KMS-11 (cell line): ENCODE data around the gene TMEM119.

Experiments used
- H2AFZ ChIP-seq: fragments of 200-600 bp; sonication (generic); 2 replicates; pipeline ENCODE4 v1.6.1; 2016; ENCODE audit warnings: antibody characterized with exemption, mixed run types, low read depth
- H3K27ac ChIP-seq: fragments of 200-600 bp; sonication (generic); 2 replicates; pipeline ENCODE4 v1.6.1; 2016; ENCODE audit warnings: mild to moderate bottlenecking, mixed run types
- H3K27me3 ChIP-seq: fragments of 200-600 bp; sonication (generic); 2 replicates; pipeline ENCODE4 v1.6.1; 2017; ENCODE audit warnings: mild to moderate bottlenecking, low read depth, mixed run types, moderate library complexity; ENCODE audit not compliant: insufficient read depth
- H3K36me3 ChIP-seq: fragments of 200-600 bp; sonication (generic); 2 replicates; pipeline ENCODE4 v1.6.1; 2017; ENCODE audit warnings: mild to moderate bottlenecking, mixed run types; ENCODE audit not compliant: insufficient read depth
- H3K4me1 ChIP-seq: fragments of 200-600 bp; sonication (generic); 2 replicates; pipeline ENCODE4 v1.6.1; 2016; ENCODE audit warnings: mild to moderate bottlenecking, low read depth, mixed run types; ENCODE audit not compliant: poor library complexity, severe bottlenecking
- H3K4me2 ChIP-seq: fragments of 200-600 bp; sonication (generic); 2 replicates; pipeline ENCODE4 v1.7.0; 2016; ENCODE audit warnings: mild to moderate bottlenecking, mixed run types
- H3K4me3 ChIP-seq: fragments of 200-600 bp; sonication (generic); IDR thresholded peaks from 2 replicates; pipeline ENCODE4 v1.6.1; 2017; ENCODE audit warnings: low read depth, low read length, mixed read lengths; ENCODE audit not compliant: insufficient read depth
- H3K79me2 ChIP-seq: fragments of 200-600 bp; sonication (generic); 2 replicates; pipeline ENCODE4 v1.6.1; 2016; ENCODE audit warnings: low read depth, mixed run types; ENCODE audit not compliant: insufficient read depth
- H3K9ac ChIP-seq: fragments of 200-600 bp; sonication (generic); 2 replicates; pipeline ENCODE4 v1.6.1; 2016; ENCODE audit warnings: mild to moderate bottlenecking, mixed run types
- H4K20me1 ChIP-seq: fragments of 200-600 bp; sonication (generic); 2 replicates; pipeline ENCODE4 v1.6.1; 2016; ENCODE audit warnings: mild to moderate bottlenecking, mixed run types; ENCODE audit not compliant: insufficient read depth
- CTCF ChIP-seq: fragments of 200-600 bp; sonication (generic); conservative IDR thresholded peaks from 2 replicates; pipeline ENCODE4 v1.6.1; 2017; ENCODE audit warnings: low read depth, mild to moderate bottlenecking, antibody characterized with exemption, low read length, moderate library complexity, mixed read lengths

TMEM119 gene

GRCh38 chr12:108567406-108568337, 30.2 kb downstream of the TMEM119 start:
- Histone ChIP-seq H3K36me3 (no peaks in the 10 kb centered on the region), H3K79me2 (peaks cover 17% of the 10 kb centered on the region; the same call in 1 of the 2 replicates), H3K9ac (peak overlapping the region; percentile 51; the same call in 1 of the 2 replicates), H3K27me3 (no peaks in the 10 kb centered on the region), H3K4me1 (peaks cover 88% of the 10 kb centered on the region), H2AFZ (no peak overlapping the region), H3K27ac (peak overlapping the region; percentile 94), H3K4me3 (no peak overlapping the region), H4K20me1 (no peaks in the 10 kb centered on the region), H3K4me2 (peak overlapping the region; percentile 99)
- TF ChIP-seq CTCF = no peak

- H3K4me2 ChIP-seq = peak overlapping the region; percentile 99
- H3K27me3 ChIP-seq = no peaks in the 10 kb centered on the region
- peaks cover 19% of the 10 kb centered on the region; the same call in 1 of the 2 replicates for H3K79me2 ChIP-seq
- no peak overlapping the region for H2AFZ ChIP-seq
- peak overlapping the region; percentile 51; the same call in 1 of the 2 replicates for H3K9ac ChIP-seq
- no peaks in the 10 kb centered on the region for H3K36me3 ChIP-seq
- no peak for TF ChIP-seq CTCF
- H3K4me1 ChIP-seq = peaks cover 76% of the 10 kb centered on the region
- no peaks in the 10 kb centered on the region for H4K20me1 ChIP-seq
- no peak overlapping the region for H3K4me3 ChIP-seq
- peak overlapping the region; percentile 94 for H3K27ac ChIP-seq
These were observed 31.4 kb downstream of the TMEM119 start for GRCh38 chr12:108566452-108566851.

GRCh38 chr12:108565976-108566375, 31.9 kb downstream of the TMEM119 start:
- no peak for TF ChIP-seq CTCF
- Histone ChIP-seq H3K4me2 (peak overlapping the region; percentile 99), H3K4me1 (peaks cover 71% of the 10 kb centered on the region), H3K4me3 (no peak overlapping the region), H4K20me1 (no peaks in the 10 kb centered on the region), H3K27me3 (no peaks in the 10 kb centered on the region), H3K9ac (peak overlapping the region; percentile 51; the same call in 1 of the 2 replicates), H3K27ac (peak overlapping the region; percentile 94), H3K79me2 (peaks cover 19% of the 10 kb centered on the region; the same call in 1 of the 2 replicates), H3K36me3 (no peaks in the 10 kb centered on the region), H2AFZ (no peak overlapping the region)

GRCh38 chr12:108565146-108565545, 32.7 kb downstream of the TMEM119 start:
- H3K9ac ChIP-seq = peak overlapping the region; percentile 51; the same call in 1 of the 2 replicates
- peak overlapping the region; percentile 94 for H3K27ac ChIP-seq
- H3K4me3 ChIP-seq = no peak overlapping the region
- H3K4me2 ChIP-seq = peak overlapping the region; percentile 99
- H3K36me3 ChIP-seq = no peaks in the 10 kb centered on the region
- peaks cover 63% of the 10 kb centered on the region for H3K4me1 ChIP-seq
- H3K79me2 ChIP-seq = peaks cover 23% of the 10 kb centered on the region; the same call in 1 of the 2 replicates
- no peaks in the 10 kb centered on the region for H4K20me1 ChIP-seq
- H2AFZ ChIP-seq = no peak overlapping the region
- H3K27me3 ChIP-seq = no peaks in the 10 kb centered on the region
- no peak for TF ChIP-seq CTCF
